HL-60/S4 (cell line): ENCODE measurements around the gene SEPTIN8.

Source experiments
- in situ Hi-C: fragments of 300-500 bp; cut with MboI; formaldehyde crosslinking; loops from 2 replicates; pipeline ENCODE4 v1.14.3; 2022; ENCODE audit warnings: low sequenced_read_pairs

SEPTIN8 gene

GRCh38 chr5:132813599-132814502 lies 36.8 kb upstream of the SEPTIN8 start:
- in situ Hi-C loops = loop anchor here (25.0 kb wide), 2 partner anchors 277 to 452 kb away; partner anchors contain the start of genes IL5 and SLC22A5

GRCh38 chr5:132812781-132813598 lies 36.0 kb upstream of the SEPTIN8 start, which contains the start of gene SOWAHA:
SOWAHA (plus strand) TSS chr5:132813302; CDS start chr5:132813622, 320 bp downstream.
- in situ Hi-C loops = loop anchor here (25.0 kb wide), 2 partner anchors 276 to 451 kb away; partner anchors contain the start of genes IL5 and SLC22A5

- in situ Hi-C loops = loop anchor here (25.0 kb wide), 2 partner anchors 275 to 450 kb away; partner anchors contain the start of genes IL5 and SLC22A5
Measured at GRCh38 chr5:132812123-132812765, 35.2 kb upstream of the SEPTIN8 start.

GRCh38 chr5:132810605-132811004 lies 33.6 kb upstream of the SEPTIN8 start:
- in situ Hi-C loops = loop anchor here (25.0 kb wide), 2 partner anchors 273 to 448 kb away; partner anchors contain the start of genes IL5 and SLC22A5

GRCh38 chr5:132808866-132809265 lies 31.8 kb upstream of the SEPTIN8 start:
- in situ Hi-C loops = loop anchor here (25.0 kb wide), 2 partner anchors 272 to 447 kb away; partner anchors contain the start of genes IL5 and SLC22A5

- in situ Hi-C loops = loop anchor here (25.0 kb wide), 2 partner anchors 271 to 446 kb away; partner anchors contain the start of genes IL5 and SLC22A5
Measured at GRCh38 chr5:132808448-132808847, 31.4 kb upstream of the SEPTIN8 start.

- in situ Hi-C loops = loop anchor here (25.0 kb wide), 2 partner anchors 270 to 445 kb away; partner anchors contain the start of genes IL5 and SLC22A5
Measured at GRCh38 chr5:132807163-132807838, 30.3 kb upstream of the SEPTIN8 start.

GRCh38 chr5:132806804-132807162 lies 29.7 kb upstream of the SEPTIN8 start:
- in situ Hi-C loops = loop anchor here (25.0 kb wide), 2 partner anchors 269 to 444 kb away; partner anchors contain the start of genes IL5 and SLC22A5

GRCh38 chr5:132805872-132806271 lies 28.8 kb upstream of the SEPTIN8 start:
- in situ Hi-C loops = loop anchor here (25.0 kb wide), 2 partner anchors 269 to 444 kb away; partner anchors contain the start of genes IL5 and SLC22A5

- in situ Hi-C loops = loop anchor here (25.0 kb wide), 2 partner anchors 267 to 442 kb away; partner anchors contain the start of genes IL5 and SLC22A5
Measured at GRCh38 chr5:132804219-132804618, 27.2 kb upstream of the SEPTIN8 start.

- in situ Hi-C loops = loop anchor here (25.0 kb wide), 2 partner anchors 265 to 440 kb away; partner anchors contain the start of genes IL5 and SLC22A5
Measured at GRCh38 chr5:132802685-132803066, 25.6 kb upstream of the SEPTIN8 start.

- in situ Hi-C loops = loop anchor here (25.0 kb wide), 2 partner anchors 265 to 440 kb away; partner anchors contain the start of genes IL5 and SLC22A5
Measured at GRCh38 chr5:132802044-132802684, 25.1 kb upstream of the SEPTIN8 start.

GRCh38 chr5:132800545-132800944 lies 23.5 kb upstream of the SEPTIN8 start:
- in situ Hi-C loops = loop anchor here (25.0 kb wide), 2 partner anchors 263 to 438 kb away; partner anchors contain the start of genes IL5 and SLC22A5

GRCh38 chr5:132799392-132799791 lies 22.4 kb upstream of the SEPTIN8 start:
- in situ Hi-C loops = no loop called here

- in situ Hi-C loops = no loop called here
Measured at GRCh38 chr5:132797651-132798050, 20.6 kb upstream of the SEPTIN8 start.

- in situ Hi-C loops = no loop called here
Measured at GRCh38 chr5:132791026-132791425, 14.0 kb upstream of the SEPTIN8 start.

GRCh38 chr5:132790201-132790865 lies 13.3 kb upstream of the SEPTIN8 start:
- in situ Hi-C loops = no loop called here
